ENCODE data around the gene LSM4. TPM values are rescaled to one million over a fixed set of nuclear protein-coding genes. Genes with fewer than 3 reads are reported as not detected.

Gene LSM4
- total and polyA plus RNA-seq, 2 of the 13 experiments (the other 11 are each of a cell fraction or from before 2014, with no cell fraction given): 65.8 to 166 TPM

DNA sequence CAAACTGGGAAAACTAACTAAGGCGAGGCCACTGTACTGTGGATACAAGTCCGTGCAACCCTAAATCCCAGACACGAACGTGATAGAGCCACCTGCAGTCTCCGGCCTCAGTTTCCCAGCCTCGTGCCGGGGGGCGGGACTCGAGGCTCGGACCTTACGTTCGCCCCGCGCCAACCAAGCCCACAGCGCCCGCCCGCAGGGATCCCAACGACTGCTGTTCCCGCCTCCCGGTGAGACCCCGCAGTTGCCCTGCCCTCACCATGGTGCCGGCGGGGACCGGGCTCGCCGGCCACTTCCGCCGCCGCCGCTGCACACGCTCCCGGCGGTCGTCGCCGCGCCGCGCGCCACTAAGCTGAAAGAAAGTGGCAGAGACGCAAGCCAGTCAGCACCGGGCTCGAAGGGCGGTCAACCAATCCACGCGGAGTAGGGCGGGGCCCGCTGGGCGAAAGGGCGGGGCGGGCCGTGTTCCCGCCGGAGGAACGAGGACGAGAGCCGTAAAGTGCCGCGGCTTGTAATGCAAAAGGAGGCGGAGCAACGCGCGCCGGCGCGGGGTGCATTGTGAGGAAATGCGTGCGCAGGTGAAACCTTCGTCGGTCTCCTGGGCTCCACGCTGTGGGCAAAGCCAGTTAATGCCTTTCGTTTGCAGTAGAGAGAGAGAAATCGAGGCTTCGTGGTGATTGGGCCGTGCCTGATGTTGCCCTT, at the start of gene LSM4 (continued):
- TF ChIP-seq MTF2 (CRISPR knock-in tag; IDR thresholded peaks at IDR 0.05; ENCODE audit: borderline replicate concordance) (no peak), ATRX (CRISPR knock-in tag; IDR thresholded peaks at IDR 0.05; ENCODE audit: borderline replicate concordance) (no peak), PRPF4 (IDR thresholded peaks at IDR 0.05; ENCODE audit: low read depth, low read length, poor library complexity, severe bottlenecking) (no peak), ZNF549 (CRISPR knock-in tag; IDR thresholded peaks at IDR 0.05) (no peak; the same call in 1 of the 2 replicates), ZBTB3 (CRISPR knock-in tag; IDR thresholded peaks at IDR 0.05; ENCODE audit: borderline replicate concordance, low read depth) (no peak), ZNF30 (CRISPR knock-in tag; IDR thresholded peaks at IDR 0.05) (no peak), MED8 (CRISPR knock-in tag; IDR thresholded peaks at IDR 0.05; ENCODE audit: insufficient replicate concordance) (no peak), ZNF160 (CRISPR knock-in tag; IDR thresholded peaks at IDR 0.05) (peak; percentile 66; the same call in 1 of the 2 replicates), SIN3A (IDR thresholded peaks at IDR 0.05; ENCODE audit: borderline replicate concordance, low read depth, low read length) (no peak; the same call in 1 of the 2 replicates)
- TF ChIP-seq, protein P1, sequence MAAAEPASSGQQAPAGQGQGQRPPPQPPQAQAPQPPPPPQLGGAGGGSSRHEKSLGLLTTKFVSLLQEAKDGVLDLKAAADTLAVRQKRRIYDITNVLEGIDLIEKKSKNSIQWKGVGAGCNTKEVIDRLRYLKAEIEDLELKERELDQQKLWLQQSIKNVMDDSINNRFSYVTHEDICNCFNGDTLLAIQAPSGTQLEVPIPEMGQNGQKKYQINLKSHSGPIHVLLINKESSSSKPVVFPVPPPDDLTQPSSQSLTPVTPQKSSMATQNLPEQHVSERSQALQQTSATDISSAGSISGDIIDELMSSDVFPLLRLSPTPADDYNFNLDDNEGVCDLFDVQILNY (CRISPR knock-in tag; conservative IDR thresholded peaks at IDR 0.05): peak; percentile 97; the same call in 1 of the 2 replicates
- TF ChIP-seq, protein P2, sequence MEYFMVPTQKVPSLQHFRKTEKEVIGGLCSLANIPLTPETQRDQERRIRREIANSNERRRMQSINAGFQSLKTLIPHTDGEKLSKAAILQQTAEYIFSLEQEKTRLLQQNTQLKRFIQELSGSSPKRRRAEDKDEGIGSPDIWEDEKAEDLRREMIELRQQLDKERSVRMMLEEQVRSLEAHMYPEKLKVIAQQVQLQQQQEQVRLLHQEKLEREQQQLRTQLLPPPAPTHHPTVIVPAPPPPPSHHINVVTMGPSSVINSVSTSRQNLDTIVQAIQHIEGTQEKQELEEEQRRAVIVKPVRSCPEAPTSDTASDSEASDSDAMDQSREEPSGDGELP (IDR thresholded peaks at IDR 0.05; ENCODE audit: borderline replicate concordance, low read depth): peak; percentile 23; the same call in 1 of the 2 replicates
- TF ChIP-seq, protein P3, sequence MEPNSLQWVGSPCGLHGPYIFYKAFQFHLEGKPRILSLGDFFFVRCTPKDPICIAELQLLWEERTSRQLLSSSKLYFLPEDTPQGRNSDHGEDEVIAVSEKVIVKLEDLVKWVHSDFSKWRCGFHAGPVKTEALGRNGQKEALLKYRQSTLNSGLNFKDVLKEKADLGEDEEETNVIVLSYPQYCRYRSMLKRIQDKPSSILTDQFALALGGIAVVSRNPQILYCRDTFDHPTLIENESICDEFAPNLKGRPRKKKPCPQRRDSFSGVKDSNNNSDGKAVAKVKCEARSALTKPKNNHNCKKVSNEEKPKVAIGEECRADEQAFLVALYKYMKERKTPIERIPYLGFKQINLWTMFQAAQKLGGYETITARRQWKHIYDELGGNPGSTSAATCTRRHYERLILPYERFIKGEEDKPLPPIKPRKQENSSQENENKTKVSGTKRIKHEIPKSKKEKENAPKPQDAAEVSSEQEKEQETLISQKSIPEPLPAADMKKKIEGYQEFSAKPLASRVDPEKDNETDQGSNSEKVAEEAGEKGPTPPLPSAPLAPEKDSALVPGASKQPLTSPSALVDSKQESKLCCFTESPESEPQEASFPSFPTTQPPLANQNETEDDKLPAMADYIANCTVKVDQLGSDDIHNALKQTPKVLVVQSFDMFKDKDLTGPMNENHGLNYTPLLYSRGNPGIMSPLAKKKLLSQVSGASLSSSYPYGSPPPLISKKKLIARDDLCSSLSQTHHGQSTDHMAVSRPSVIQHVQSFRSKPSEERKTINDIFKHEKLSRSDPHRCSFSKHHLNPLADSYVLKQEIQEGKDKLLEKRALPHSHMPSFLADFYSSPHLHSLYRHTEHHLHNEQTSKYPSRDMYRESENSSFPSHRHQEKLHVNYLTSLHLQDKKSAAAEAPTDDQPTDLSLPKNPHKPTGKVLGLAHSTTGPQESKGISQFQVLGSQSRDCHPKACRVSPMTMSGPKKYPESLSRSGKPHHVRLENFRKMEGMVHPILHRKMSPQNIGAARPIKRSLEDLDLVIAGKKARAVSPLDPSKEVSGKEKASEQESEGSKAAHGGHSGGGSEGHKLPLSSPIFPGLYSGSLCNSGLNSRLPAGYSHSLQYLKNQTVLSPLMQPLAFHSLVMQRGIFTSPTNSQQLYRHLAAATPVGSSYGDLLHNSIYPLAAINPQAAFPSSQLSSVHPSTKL (CRISPR knock-in tag; IDR thresholded peaks at IDR 0.05): peak; percentile 45; the same call in 1 of the 2 replicates
- TF ChIP-seq, protein P4, sequence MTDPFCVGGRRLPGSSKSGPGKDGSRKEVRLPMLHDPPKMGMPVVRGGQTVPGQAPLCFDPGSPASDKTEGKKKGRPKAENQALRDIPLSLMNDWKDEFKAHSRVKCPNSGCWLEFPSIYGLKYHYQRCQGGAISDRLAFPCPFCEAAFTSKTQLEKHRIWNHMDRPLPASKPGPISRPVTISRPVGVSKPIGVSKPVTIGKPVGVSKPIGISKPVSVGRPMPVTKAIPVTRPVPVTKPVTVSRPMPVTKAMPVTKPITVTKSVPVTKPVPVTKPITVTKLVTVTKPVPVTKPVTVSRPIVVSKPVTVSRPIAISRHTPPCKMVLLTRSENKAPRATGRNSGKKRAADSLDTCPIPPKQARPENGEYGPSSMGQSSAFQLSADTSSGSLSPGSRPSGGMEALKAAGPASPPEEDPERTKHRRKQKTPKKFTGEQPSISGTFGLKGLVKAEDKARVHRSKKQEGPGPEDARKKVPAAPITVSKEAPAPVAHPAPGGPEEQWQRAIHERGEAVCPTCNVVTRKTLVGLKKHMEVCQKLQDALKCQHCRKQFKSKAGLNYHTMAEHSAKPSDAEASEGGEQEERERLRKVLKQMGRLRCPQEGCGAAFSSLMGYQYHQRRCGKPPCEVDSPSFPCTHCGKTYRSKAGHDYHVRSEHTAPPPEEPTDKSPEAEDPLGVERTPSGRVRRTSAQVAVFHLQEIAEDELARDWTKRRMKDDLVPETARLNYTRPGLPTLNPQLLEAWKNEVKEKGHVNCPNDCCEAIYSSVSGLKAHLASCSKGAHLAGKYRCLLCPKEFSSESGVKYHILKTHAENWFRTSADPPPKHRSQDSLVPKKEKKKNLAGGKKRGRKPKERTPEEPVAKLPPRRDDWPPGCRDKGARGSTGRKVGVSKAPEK (CRISPR knock-in tag; IDR thresholded peaks at IDR 0.05; ENCODE audit: borderline replicate concordance): no peak
- TF ChIP-seq, protein P5, sequence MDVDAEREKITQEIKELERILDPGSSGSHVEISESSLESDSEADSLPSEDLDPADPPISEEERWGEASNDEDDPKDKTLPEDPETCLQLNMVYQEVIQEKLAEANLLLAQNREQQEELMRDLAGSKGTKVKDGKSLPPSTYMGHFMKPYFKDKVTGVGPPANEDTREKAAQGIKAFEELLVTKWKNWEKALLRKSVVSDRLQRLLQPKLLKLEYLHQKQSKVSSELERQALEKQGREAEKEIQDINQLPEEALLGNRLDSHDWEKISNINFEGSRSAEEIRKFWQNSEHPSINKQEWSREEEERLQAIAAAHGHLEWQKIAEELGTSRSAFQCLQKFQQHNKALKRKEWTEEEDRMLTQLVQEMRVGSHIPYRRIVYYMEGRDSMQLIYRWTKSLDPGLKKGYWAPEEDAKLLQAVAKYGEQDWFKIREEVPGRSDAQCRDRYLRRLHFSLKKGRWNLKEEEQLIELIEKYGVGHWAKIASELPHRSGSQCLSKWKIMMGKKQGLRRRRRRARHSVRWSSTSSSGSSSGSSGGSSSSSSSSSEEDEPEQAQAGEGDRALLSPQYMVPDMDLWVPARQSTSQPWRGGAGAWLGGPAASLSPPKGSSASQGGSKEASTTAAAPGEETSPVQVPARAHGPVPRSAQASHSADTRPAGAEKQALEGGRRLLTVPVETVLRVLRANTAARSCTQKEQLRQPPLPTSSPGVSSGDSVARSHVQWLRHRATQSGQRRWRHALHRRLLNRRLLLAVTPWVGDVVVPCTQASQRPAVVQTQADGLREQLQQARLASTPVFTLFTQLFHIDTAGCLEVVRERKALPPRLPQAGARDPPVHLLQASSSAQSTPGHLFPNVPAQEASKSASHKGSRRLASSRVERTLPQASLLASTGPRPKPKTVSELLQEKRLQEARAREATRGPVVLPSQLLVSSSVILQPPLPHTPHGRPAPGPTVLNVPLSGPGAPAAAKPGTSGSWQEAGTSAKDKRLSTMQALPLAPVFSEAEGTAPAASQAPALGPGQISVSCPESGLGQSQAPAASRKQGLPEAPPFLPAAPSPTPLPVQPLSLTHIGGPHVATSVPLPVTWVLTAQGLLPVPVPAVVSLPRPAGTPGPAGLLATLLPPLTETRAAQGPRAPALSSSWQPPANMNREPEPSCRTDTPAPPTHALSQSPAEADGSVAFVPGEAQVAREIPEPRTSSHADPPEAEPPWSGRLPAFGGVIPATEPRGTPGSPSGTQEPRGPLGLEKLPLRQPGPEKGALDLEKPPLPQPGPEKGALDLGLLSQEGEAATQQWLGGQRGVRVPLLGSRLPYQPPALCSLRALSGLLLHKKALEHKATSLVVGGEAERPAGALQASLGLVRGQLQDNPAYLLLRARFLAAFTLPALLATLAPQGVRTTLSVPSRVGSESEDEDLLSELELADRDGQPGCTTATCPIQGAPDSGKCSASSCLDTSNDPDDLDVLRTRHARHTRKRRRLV (CRISPR knock-in tag; IDR thresholded peaks at IDR 0.05): no peak
